SK-N-MC (cell line): ENCODE results near the gene PCDHGA8.

ENCODE experiments used
- EZH2 ChIP-seq: fragments of 200-600 bp; sonication (generic); IDR thresholded peaks from one replicate; pipeline ENCODE4 v1.6.1; 2017; ENCODE audit warnings: antibody characterized with exemption
- FOXP2 ChIP-seq: optimal IDR thresholded peaks from 2 replicates; pipeline ENCODE3; 2011; ENCODE audit warnings: mild to moderate bottlenecking, moderate library complexity; ENCODE audit not compliant: insufficient read depth; ENCODE audit errors: extremely low read length, control extremely low read depth
- POLR2AphosphoS5 ChIP-seq: IDR thresholded peaks from 2 replicates; pipeline ENCODE4 v1.6.1; 2012; ENCODE audit warnings: mild to moderate bottlenecking, low read depth, low read length, borderline replicate concordance

- TF ChIP-seq EZH2, result no peak
- no peak for TF ChIP-seq POLR2AphosphoS5
- no peak for TF ChIP-seq FOXP2
Measured at GRCh38 chr5:141409598-141410306, 17.3 kb downstream of the PCDHGA8 start.
